ENCODE data around the gene SEPTIN8.

DNA sequence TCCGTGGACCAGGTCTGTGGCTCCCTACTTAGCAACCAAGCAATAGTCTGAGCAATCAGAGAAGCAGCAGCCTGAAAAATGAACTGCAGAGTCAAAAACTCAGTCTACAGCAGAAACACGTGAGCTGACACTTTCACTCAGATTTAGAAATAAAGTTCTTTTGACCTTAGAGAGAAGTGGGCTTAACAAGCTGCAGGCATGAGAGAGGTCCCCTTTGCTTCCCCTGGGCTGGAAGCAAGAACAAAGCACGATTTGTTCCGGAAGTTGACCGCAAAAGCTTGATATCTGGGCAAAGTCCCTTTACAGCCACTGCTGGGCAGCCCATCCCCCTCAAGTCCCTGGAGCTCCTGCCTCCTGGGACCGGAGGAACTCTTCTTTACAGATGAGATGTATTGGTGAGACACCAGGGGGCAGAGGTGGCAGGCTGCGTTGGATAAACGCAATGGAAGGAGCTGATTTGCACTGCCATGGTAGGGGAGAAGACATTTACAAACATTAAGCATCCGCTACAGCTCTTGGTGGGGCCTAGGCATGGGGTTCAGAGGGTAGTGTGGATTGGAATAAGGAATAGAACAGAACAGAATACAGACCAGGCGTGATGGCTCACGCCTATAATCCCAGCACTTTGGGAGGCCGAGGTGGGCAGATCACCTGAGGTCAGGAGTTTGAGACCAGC lies 30.3 kb upstream of the SEPTIN8 start:
- TF ChIP-seq, protein P1, sequence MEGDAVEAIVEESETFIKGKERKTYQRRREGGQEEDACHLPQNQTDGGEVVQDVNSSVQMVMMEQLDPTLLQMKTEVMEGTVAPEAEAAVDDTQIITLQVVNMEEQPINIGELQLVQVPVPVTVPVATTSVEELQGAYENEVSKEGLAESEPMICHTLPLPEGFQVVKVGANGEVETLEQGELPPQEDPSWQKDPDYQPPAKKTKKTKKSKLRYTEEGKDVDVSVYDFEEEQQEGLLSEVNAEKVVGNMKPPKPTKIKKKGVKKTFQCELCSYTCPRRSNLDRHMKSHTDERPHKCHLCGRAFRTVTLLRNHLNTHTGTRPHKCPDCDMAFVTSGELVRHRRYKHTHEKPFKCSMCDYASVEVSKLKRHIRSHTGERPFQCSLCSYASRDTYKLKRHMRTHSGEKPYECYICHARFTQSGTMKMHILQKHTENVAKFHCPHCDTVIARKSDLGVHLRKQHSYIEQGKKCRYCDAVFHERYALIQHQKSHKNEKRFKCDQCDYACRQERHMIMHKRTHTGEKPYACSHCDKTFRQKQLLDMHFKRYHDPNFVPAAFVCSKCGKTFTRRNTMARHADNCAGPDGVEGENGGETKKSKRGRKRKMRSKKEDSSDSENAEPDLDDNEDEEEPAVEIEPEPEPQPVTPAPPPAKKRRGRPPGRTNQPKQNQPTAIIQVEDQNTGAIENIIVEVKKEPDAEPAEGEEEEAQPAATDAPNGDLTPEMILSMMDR (IDR thresholded peaks at IDR 0.05; ENCODE audit: insufficient read depth, low read length), result no peak
- no peak for TF ChIP-seq GABPA (IDR thresholded peaks at IDR 0.05; ENCODE audit: low read depth)
- TF ChIP-seq POLR2AphosphoS5 (IDR thresholded peaks at IDR 0.05; ENCODE audit: low read depth), result no peak
- TF ChIP-seq, protein P2, sequence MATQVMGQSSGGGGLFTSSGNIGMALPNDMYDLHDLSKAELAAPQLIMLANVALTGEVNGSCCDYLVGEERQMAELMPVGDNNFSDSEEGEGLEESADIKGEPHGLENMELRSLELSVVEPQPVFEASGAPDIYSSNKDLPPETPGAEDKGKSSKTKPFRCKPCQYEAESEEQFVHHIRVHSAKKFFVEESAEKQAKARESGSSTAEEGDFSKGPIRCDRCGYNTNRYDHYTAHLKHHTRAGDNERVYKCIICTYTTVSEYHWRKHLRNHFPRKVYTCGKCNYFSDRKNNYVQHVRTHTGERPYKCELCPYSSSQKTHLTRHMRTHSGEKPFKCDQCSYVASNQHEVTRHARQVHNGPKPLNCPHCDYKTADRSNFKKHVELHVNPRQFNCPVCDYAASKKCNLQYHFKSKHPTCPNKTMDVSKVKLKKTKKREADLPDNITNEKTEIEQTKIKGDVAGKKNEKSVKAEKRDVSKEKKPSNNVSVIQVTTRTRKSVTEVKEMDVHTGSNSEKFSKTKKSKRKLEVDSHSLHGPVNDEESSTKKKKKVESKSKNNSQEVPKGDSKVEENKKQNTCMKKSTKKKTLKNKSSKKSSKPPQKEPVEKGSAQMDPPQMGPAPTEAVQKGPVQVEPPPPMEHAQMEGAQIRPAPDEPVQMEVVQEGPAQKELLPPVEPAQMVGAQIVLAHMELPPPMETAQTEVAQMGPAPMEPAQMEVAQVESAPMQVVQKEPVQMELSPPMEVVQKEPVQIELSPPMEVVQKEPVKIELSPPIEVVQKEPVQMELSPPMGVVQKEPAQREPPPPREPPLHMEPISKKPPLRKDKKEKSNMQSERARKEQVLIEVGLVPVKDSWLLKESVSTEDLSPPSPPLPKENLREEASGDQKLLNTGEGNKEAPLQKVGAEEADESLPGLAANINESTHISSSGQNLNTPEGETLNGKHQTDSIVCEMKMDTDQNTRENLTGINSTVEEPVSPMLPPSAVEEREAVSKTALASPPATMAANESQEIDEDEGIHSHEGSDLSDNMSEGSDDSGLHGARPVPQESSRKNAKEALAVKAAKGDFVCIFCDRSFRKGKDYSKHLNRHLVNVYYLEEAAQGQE (IDR thresholded peaks at IDR 0.05; ENCODE audit: insufficient replicate concordance, low read depth), result no peak
- no peak for TF ChIP-seq SPI1 (IDR thresholded peaks at IDR 0.05; ENCODE audit: borderline replicate concordance, low read depth)
